KOPT-K1 (cell line): ENCODE measurements around the gene OR2AG2.
A peak's percentile ranks its signal among the peaks of the same experiment; 100 is the strongest.

Experiments
- H3K27ac ChIP-seq: fragments of 200-600 bp; sonication (generic); 2 replicates; pipeline ENCODE4 v1.5.1; 2016; ENCODE audit warnings: antibody characterized with exemption, mild to moderate bottlenecking, low read depth, low read length; ENCODE audit not compliant: poor library complexity, severe bottlenecking
- H3K36me3 ChIP-seq: fragments of 200-600 bp; sonication (generic); 2 replicates; pipeline ENCODE4 v1.5.1; 2017; ENCODE audit warnings: antibody characterized with exemption, mild to moderate bottlenecking, low read length, moderate library complexity; ENCODE audit not compliant: insufficient read depth
- H3K9me3 ChIP-seq: fragments of 200-600 bp; sonication (generic); 2 replicates; pipeline ENCODE4 v1.5.1; 2017; ENCODE audit warnings: antibody characterized with exemption, low read length, mild to moderate bottlenecking; ENCODE audit not compliant: insufficient read depth, poor library complexity, severe bottlenecking

The OR2AG2 gene

GRCh38 chr11:6724013-6724412 lies 47.8 kb downstream of the OR2AG2 start:
- Histone ChIP-seq H3K9me3 (peaks cover 3% of the 10 kb centered on the region), H3K36me3 (peaks cover 21% of the 10 kb centered on the region)

GRCh38 chr11:6721343-6721742 lies 50.4 kb downstream of the OR2AG2 start:
- Histone ChIP-seq H3K36me3 (peaks cover 21% of the 10 kb centered on the region), H3K27ac (peak overlapping the region; percentile 32), H3K9me3 (peaks cover 17% of the 10 kb centered on the region)

More at GRCh38 chr11:6724013-6724412, 47.8 kb downstream of the OR2AG2 start:
- H3K27ac ChIP-seq, result no peak overlapping the region

GRCh38 chr11:6719576-6719975 lies 52.2 kb downstream of the OR2AG2 start:
- peaks cover 21% of the 10 kb centered on the region for H3K36me3 ChIP-seq
- H3K27ac ChIP-seq, result no peak overlapping the region
- H3K9me3 ChIP-seq, result peaks cover 17% of the 10 kb centered on the region

GRCh38 chr11:6717426-6717825 lies 54.4 kb downstream of the OR2AG2 start:
- H3K9me3 ChIP-seq, result peaks cover 18% of the 10 kb centered on the region
- no peak overlapping the region for H3K27ac ChIP-seq

More at GRCh38 chr11:6717426-6717825, 54.4 kb downstream of the OR2AG2 start:
- peaks cover 20% of the 10 kb centered on the region for H3K36me3 ChIP-seq
